Hepatocyte (in vitro differentiated cells): ENCODE measurements around the gene ATF6. TPM values are rescaled to one million over a fixed set of nuclear protein-coding genes. Genes with fewer than 3 reads are reported as not detected.

ENCODE experiments used
- DNase-seq: peaks from one replicate; pipeline ENCODE4 v3.0.0-alpha.2; 2016; ENCODE audit warnings: low spot score
- H2AFZ ChIP-seq: fragments of 200-600 bp; sonication (generic); 2 replicates; pipeline ENCODE4 v1.6.0; 2016; ENCODE audit warnings: antibody characterized with exemption, mild to moderate bottlenecking
- H3K27ac ChIP-seq: fragments of 200-600 bp; sonication (generic); 2 replicates; pipeline ENCODE4 v1.5.1; 2016; ENCODE audit warnings: mild to moderate bottlenecking
- H3K27me3 ChIP-seq: fragments of 200-600 bp; sonication (generic); 2 replicates; pipeline ENCODE4 v1.6.1; 2016
- H3K36me3 ChIP-seq: fragments of 200-600 bp; sonication (generic); replicated peaks from 2 replicates; pipeline ENCODE4 v1.5.1; 2016; ENCODE audit warnings: low read depth; ENCODE audit not compliant: insufficient read depth
- H3K4me1 ChIP-seq: fragments of 200-600 bp; sonication (generic); 2 replicates; pipeline ENCODE4 v1.5.1; 2016; ENCODE audit warnings: mild to moderate bottlenecking, moderate library complexity; ENCODE audit not compliant: insufficient read depth
- H3K4me2 ChIP-seq: fragments of 200-600 bp; sonication (generic); 2 replicates; pipeline ENCODE4 v1.6.0; 2016
- H3K4me3 ChIP-seq: fragments of 200-600 bp; sonication (generic); 2 replicates; pipeline ENCODE4 v1.5.1; 2016; ENCODE audit warnings: mild to moderate bottlenecking
- H3K79me2 ChIP-seq: fragments of 200-600 bp; sonication (generic); 2 replicates; pipeline ENCODE4 v1.6.0; 2017; ENCODE audit warnings: mild to moderate bottlenecking
- H3K9me2 ChIP-seq: fragments of 200-600 bp; sonication (generic); replicated peaks from 2 replicates; pipeline ENCODE4 v1.6.0; 2017; ENCODE audit warnings: mild to moderate bottlenecking; ENCODE audit not compliant: insufficient read depth
- H3K9me3 ChIP-seq: fragments of 200-600 bp; sonication (generic); 2 replicates; pipeline ENCODE4 v1.5.1; 2016; ENCODE audit warnings: low read depth, mild to moderate bottlenecking
- H4K20me1 ChIP-seq: fragments of 200-600 bp; sonication (generic); 2 replicates; pipeline ENCODE4 v1.6.0; 2016; ENCODE audit warnings: mild to moderate bottlenecking; ENCODE audit not compliant: insufficient read depth, poor library complexity, severe bottlenecking
- CTCF ChIP-seq: fragments of 200-600 bp; sonication (generic); IDR thresholded peaks from 2 replicates; pipeline ENCODE4 v1.5.1; 2016; ENCODE audit warnings: antibody characterized with exemption, mild to moderate bottlenecking; ENCODE audit not compliant: poor library complexity
- EZH2 ChIP-seq: fragments of 200-600 bp; sonication (generic); IDR thresholded peaks from 2 replicates; pipeline ENCODE4 v1.6.1; 2016; ENCODE audit warnings: antibody characterized with exemption, mild to moderate bottlenecking, borderline replicate concordance
- EZH2phosphoT487 ChIP-seq: fragments of 200-600 bp; sonication (generic); IDR thresholded peaks from one replicate; pipeline ENCODE4 v1.6.1; 2018; ENCODE audit warnings: antibody characterized with exemption, mild to moderate bottlenecking, low read depth, moderate library complexity; ENCODE audit not compliant: unreplicated experiment, severe bottlenecking
- WGBS: methylation state at CpG from one replicate; pipeline ENCODE4 v1.1.6; 2016; ENCODE audit warnings: low lambda C conversion rate; ENCODE audit errors: missing lambda C conversion rate; 5-methylcytosine and 5-hydroxymethylcytosine counted together
- polyA plus RNA-seq: library from polyadenylated mRNA; unstranded; fragments of >200 nt; fragmentation: Nextera tagmentation; extraction: Ambion mirVana; gene quantifications from 2 replicates; pipeline ENCODE4 v1.2.1, GENCODE V29; 2016
- total RNA-seq: library from RNA; depleted of rRNA; stranded (reverse); fragments of >200 nt; gene quantifications from 2 replicates; pipeline ENCODE4 v1.2.3, GENCODE V29; 2014

ATF6 gene
- total and polyA plus RNA-seq, 2 experiments from 2014 or later: 15.3 to 29.8 TPM

GRCh38 chr1:161737625-161738024 is 28.5 kb upstream of the ATF6 start:
- H2AFZ ChIP-seq: no peak overlapping the region
- H3K27me3 ChIP-seq: no peaks in the 10 kb centered on the region
- H4K20me1 ChIP-seq: no peaks in the 10 kb centered on the region
- DNase-seq: no peak
- no peaks in the 10 kb centered on the region for H3K36me3 ChIP-seq
- no peak overlapping the region for H3K4me2 ChIP-seq
- H3K27ac ChIP-seq: no peak overlapping the region
- WGBS: 50% methylated on average over 2 of the region's 2 CpGs
- no peaks in the 10 kb centered on the region for H3K79me2 ChIP-seq
- H3K4me3 ChIP-seq: no peak overlapping the region
- no peaks in the 10 kb centered on the region for H3K4me1 ChIP-seq
- no peaks in the 10 kb centered on the region for H3K9me2 ChIP-seq
- TF ChIP-seq EZH2 (no peak), EZH2phosphoT487 (no peak)
- H3K9me3 ChIP-seq: no peaks in the 10 kb centered on the region

DNA sequence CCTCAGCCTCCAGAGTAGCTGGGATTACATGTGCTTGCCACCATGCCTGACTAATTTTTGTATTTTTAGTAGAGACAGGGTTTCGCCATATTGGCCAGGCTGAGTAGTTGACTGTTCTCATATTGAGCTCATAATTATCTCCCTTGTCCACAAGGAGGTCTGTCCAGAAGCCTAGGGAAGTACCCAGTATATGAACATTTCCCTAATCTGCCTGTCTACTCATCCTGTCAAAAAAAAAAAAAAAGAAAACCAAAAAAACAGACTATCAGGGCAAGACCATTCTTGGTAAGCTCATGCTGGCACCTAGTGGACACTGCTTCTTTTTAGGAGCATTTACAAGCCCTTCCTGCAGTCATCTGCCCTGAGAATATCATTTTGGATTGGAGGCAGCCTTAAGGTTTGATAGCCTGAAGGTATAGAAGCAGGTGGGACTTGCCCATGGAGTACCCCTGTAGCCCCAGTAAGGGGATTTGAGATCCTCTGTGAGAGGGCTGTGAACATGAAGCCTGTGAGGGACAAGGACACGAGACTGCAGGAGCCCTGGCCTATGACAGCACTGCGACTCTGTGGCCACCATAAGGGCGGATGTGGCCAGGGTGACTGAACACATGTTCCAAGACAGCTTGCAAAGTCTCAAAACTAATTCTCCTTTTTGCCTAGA is 27.4 kb upstream of the ATF6 start:
- Histone ChIP-seq H3K4me1 (no peaks in the 10 kb centered on the region), H3K4me2 (no peak overlapping the region), H3K27ac (no peak overlapping the region), H3K4me3 (no peak overlapping the region), H3K36me3 (no peaks in the 10 kb centered on the region), H3K9me3 (no peaks in the 10 kb centered on the region), H3K79me2 (no peaks in the 10 kb centered on the region), H2AFZ (no peak overlapping the region), H3K9me2 (no peaks in the 10 kb centered on the region), H4K20me1 (no peaks in the 10 kb centered on the region), H3K27me3 (no peaks in the 10 kb centered on the region)
- peak; percentile 50 for DNase-seq
- TF ChIP-seq EZH2 (no peak), CTCF (peak; percentile 43)
- WGBS: 96% methylated on average over 4 of the region's 4 CpGs

DNA sequence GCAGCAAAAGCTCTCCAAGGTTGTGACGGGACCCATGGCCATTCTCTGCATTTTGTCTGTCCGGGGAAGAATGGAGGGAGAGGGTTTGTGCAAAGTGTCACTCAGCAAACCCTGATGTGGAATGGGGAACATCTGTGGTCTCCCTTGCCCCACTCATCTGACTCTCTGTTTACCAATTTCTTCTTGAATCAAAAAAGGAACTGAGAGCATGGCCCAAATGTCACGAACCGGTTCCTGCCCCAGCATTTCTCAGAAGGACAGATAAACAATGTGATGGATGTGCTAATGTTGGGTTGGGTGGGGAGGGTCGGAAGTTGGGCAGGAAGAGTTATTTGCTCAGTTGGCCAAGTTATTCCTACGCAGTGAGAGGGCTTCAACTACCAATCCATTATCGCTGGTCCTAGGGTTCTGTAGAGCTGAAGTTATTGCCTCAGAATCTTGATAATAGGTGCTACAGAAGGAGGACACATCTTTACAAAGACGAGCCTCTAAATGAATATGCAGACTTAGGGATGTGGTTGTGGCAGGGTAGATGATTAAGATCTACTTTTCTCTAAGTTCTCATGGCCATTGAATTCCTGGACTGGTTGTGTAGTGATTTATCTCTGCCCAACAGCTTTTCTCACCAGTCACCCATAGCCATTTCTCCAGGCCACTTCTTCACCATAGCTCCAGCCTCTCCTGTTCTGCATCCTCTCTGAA is 26.1 kb upstream of the ATF6 start:
- TF ChIP-seq EZH2phosphoT487 (no peak), CTCF (no peak), EZH2 (no peak)

GRCh38 chr1:161740921-161741320 is 25.2 kb upstream of the ATF6 start:
- Histone ChIP-seq H4K20me1 (no peaks in the 10 kb centered on the region), H3K27me3 (no peaks in the 10 kb centered on the region), H3K79me2 (no peaks in the 10 kb centered on the region), H3K27ac (no peak overlapping the region), H3K9me2 (no peaks in the 10 kb centered on the region), H2AFZ (no peak overlapping the region), H3K4me1 (no peaks in the 10 kb centered on the region), H3K9me3 (no peaks in the 10 kb centered on the region), H3K4me2 (no peak overlapping the region), H3K4me3 (no peak overlapping the region), H3K36me3 (no peaks in the 10 kb centered on the region)
- DNase-seq: no peak
- TF ChIP-seq EZH2 (no peak), CTCF (no peak), EZH2phosphoT487 (no peak)
- 90% methylated on average over 6 of the region's 6 CpGs for WGBS

More for the DNA sequence above, 26.1 kb upstream of the ATF6 start:
- no peak overlapping the region for H3K4me2 ChIP-seq
- H3K9me3 ChIP-seq: no peaks in the 10 kb centered on the region
- 80% methylated on average over 8 of the region's 8 CpGs for WGBS
- H3K4me1 ChIP-seq: no peaks in the 10 kb centered on the region
- no peak overlapping the region for H3K27ac ChIP-seq
- no peaks in the 10 kb centered on the region for H3K79me2 ChIP-seq
- no peak overlapping the region for H3K4me3 ChIP-seq
- H3K9me2 ChIP-seq: no peaks in the 10 kb centered on the region
- no peaks in the 10 kb centered on the region for H3K36me3 ChIP-seq
- H3K27me3 ChIP-seq: no peaks in the 10 kb centered on the region
- H2AFZ ChIP-seq: no peak overlapping the region
- no peaks in the 10 kb centered on the region for H4K20me1 ChIP-seq
- DNase-seq: no peak
